Bronchial epithelial cell (primary cell): ENCODE results near the gene ADH1A. TPM values are rescaled to one million over a fixed set of nuclear protein-coding genes. Genes with fewer than 3 reads are reported as not detected.

ENCODE experiments used
- DNase-seq: peaks from one replicate; pipeline ENCODE4 v3.0.0-alpha.2; 2010; ENCODE audit warnings: low read depth
- FAIRE-seq: peaks from 2 replicates; lab custom pipeline; 2011; peaks lifted over from hg19 to GRCh38; lab: Jason Lieb, UNC
- H3K27me3 ChIP-seq: 2 replicates; pipeline ENCODE4 v1.5.1; 2011; ENCODE audit warnings: low read length; ENCODE audit not compliant: control insufficient read depth, insufficient read depth
- H3K36me3 ChIP-seq: 2 replicates; pipeline ENCODE4 v1.5.1; 2011; ENCODE audit warnings: low read length; ENCODE audit not compliant: control insufficient read depth, insufficient read depth
- H3K4me3 ChIP-seq: 2 replicates; pipeline ENCODE4 v1.5.1; 2011; ENCODE audit warnings: mild to moderate bottlenecking, low read depth, low read length, control low read depth
- CTCF ChIP-seq: IDR thresholded peaks from 2 replicates; pipeline ENCODE4 v1.5.1; 2011; ENCODE audit warnings: mild to moderate bottlenecking, moderate library complexity, low read length, control low read depth, inconsistent platforms; ENCODE audit not compliant: insufficient read depth, severe bottlenecking
- total RNA-seq: library from RNA; depleted of rRNA; stranded (reverse); fragments of >200 nt; gene quantifications from 2 replicates; pipeline ENCODE4 v1.2.1, GENCODE V29; 2014

ADH1A gene
- total RNA-seq, 1 donor from 2014 or later = not detected

DNA sequence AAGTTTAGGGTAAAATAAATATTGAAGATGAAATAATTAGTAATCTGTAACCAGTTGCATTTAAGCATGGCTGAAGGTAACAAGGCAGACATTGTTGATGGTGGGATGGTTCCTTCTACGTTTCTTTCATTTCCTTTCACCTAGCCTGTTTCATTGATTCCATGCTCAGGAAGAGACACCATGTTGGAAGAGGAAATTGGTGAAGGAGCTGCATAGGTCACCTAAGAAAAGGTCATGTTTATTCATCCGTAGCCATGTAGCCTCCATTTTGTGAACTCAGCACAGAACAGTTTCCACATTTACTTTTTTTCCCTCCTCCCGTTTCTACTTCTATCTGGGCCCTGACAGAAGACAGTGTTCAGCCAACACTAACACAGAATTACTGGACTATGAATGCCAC lies 26.6 kb upstream of the ADH1A start:
- no peaks in the 10 kb centered on the region for H3K36me3 ChIP-seq
- DNase-seq (no peak), FAIRE-seq (no peak)
- H3K27me3 ChIP-seq = no peaks in the 10 kb centered on the region
- no peak for TF ChIP-seq CTCF
- no peak overlapping the region for H3K4me3 ChIP-seq

GRCh38 chr4:99315839-99316238 lies 25.1 kb upstream of the ADH1A start:
- FAIRE-seq (no peak), DNase-seq (no peak)
- TF ChIP-seq CTCF = no peak
- Histone ChIP-seq H3K36me3 (no peaks in the 10 kb centered on the region), H3K4me3 (no peak overlapping the region), H3K27me3 (no peaks in the 10 kb centered on the region)

DNA sequence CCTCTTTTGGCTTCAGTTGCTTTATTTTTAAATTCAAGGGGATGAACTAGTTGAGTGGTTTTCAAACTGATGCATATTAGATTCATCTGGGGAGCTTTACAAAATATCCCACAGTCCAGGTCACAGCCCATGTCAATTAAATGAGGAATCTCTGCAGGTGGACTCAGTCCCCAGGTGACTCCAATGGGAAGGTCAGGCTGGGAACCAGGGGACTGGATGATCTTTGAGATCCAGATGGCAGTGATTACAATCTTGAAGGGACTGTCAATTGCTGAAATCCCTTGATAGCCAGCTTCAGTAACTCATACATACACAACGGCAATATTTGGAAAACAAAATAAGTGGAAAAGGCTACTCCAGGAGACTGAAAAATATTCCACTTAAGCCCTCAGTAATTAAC lies 23.4 kb upstream of the ADH1A start:
- FAIRE-seq (no peak), DNase-seq (no peak)
- no peaks in the 10 kb centered on the region for H3K36me3 ChIP-seq
- H3K27me3 ChIP-seq = no peaks in the 10 kb centered on the region
- H3K4me3 ChIP-seq = no peak overlapping the region
- TF ChIP-seq CTCF = no peak

GRCh38 chr4:99310389-99310788 lies 19.6 kb upstream of the ADH1A start:
- FAIRE-seq = no peak
- no peaks in the 10 kb centered on the region for H3K27me3 ChIP-seq
- no peak for DNase-seq
- no peak overlapping the region for H3K4me3 ChIP-seq
- TF ChIP-seq CTCF = no peak
- no peaks in the 10 kb centered on the region for H3K36me3 ChIP-seq

DNA sequence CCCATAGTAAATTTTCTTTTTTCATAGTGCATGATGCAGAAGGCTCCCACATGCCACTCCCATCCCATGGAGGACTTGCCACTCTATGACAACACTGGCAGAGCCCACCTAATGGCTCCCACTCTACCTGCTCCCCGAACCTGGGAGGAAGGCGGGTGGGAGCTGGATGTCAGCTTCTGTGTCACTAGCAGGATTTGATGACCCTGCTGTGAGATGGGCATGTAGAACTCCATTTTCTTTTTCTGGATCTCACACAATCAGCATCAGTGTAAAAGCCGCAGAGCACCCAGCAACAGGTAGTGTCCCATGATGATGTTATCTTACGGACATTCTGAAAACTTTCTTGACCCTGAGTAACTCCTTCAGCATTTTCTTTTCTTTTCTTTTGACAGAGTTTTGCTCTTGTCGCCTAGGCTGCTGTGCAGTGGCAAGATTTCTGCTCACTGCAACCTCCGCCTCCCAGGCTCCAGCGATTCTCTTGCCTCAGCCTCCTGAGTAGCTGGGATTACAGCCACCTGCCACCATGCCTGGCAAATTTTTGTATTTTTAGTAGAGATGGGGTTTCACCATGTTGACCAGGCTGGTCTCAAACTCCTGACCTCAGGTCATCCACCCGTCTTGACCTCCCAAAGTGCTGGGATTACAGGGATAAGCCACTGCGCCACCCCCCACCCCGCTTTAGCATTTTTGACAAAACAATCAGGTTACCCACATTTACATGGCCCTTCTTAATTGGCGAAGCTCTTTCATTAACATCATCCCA lies 15.0 kb upstream of the ADH1A start:
- Histone ChIP-seq H3K27me3 (no peaks in the 10 kb centered on the region), H3K36me3 (no peaks in the 10 kb centered on the region), H3K4me3 (no peak overlapping the region)
- no peak for DNase-seq
- FAIRE-seq = no peak
- no peak for TF ChIP-seq CTCF
